HEK293T (cell line): Measurements from ENCODE around the gene DOCK1.

ENCODE experiments used
- ARNT ChIP-seq: fragments of 450-650 bp; IDR thresholded peaks from 2 replicates; pipeline ENCODE4 v1.6.1; 2017; ENCODE audit warnings: mild to moderate bottlenecking
- BHLHE40 ChIP-seq: fragments of 450-650 bp; IDR thresholded peaks from 2 replicates; pipeline ENCODE4 v1.6.1; 2016; ENCODE audit warnings: mild to moderate bottlenecking, moderate library complexity, borderline replicate concordance
- ELF4 ChIP-seq: fragments of 450-650 bp; IDR thresholded peaks from 2 replicates; pipeline ENCODE4 v1.6.1; 2017; ENCODE audit warnings: antibody characterized with exemption
- FOXA1 ChIP-seq: fragments of 450-650 bp; IDR thresholded peaks from 2 replicates; pipeline ENCODE4 v1.6.1; 2016; ENCODE audit warnings: mild to moderate bottlenecking
- FOXK2 ChIP-seq: fragments of 450-650 bp; IDR thresholded peaks from 2 replicates; pipeline ENCODE4 v1.6.1; 2016; ENCODE audit warnings: mild to moderate bottlenecking
- FOXM1 ChIP-seq: fragments of 450-650 bp; IDR thresholded peaks from 2 replicates; pipeline ENCODE4 v1.6.1; 2017; ENCODE audit warnings: mild to moderate bottlenecking, borderline replicate concordance
- L3MBTL2 ChIP-seq: fragments of 450-650 bp; conservative IDR thresholded peaks from 2 replicates; pipeline ENCODE4 v1.6.1; 2016; ENCODE audit warnings: mild to moderate bottlenecking
- LEF1 ChIP-seq: fragments of 450-650 bp; IDR thresholded peaks from 2 replicates; pipeline ENCODE4 v1.6.1; 2017; ENCODE audit warnings: mild to moderate bottlenecking, borderline replicate concordance
- NFRKB ChIP-seq: fragments of 450-650 bp; IDR thresholded peaks from 2 replicates; pipeline ENCODE4 v1.6.1; 2016; ENCODE audit warnings: mild to moderate bottlenecking, moderate library complexity
- PKNOX1 ChIP-seq: fragments of 450-650 bp; IDR thresholded peaks from 2 replicates; pipeline ENCODE4 v1.6.1; 2016
- SP1 ChIP-seq: fragments of 450-650 bp; IDR thresholded peaks from 2 replicates; pipeline ENCODE4 v1.6.1; 2017
- SUZ12 ChIP-seq: fragments of 450-650 bp; IDR thresholded peaks from 2 replicates; pipeline ENCODE4 v1.6.1; 2016; ENCODE audit warnings: mild to moderate bottlenecking
- TARDBP ChIP-seq: fragments of 450-650 bp; IDR thresholded peaks from 2 replicates; pipeline ENCODE4 v1.6.1; 2016
- ZNF384 ChIP-seq: fragments of 450-650 bp; IDR thresholded peaks from 2 replicates; pipeline ENCODE4 v1.6.1; 2016

- TF ChIP-seq ELF4 (no peak), NFRKB (no peak), ZNF384 (no peak), FOXM1 (no peak), TARDBP (no peak), ARNT (no peak), FOXA1 (no peak), SP1 (no peak), L3MBTL2 (no peak), BHLHE40 (no peak), LEF1 (no peak), FOXK2 (no peak), PKNOX1 (no peak), SUZ12 (no peak)
Observed at GRCh38 chr10:126940670-126941310, 35.6 kb downstream of the DOCK1 start.
